Measurements from ENCODE around the gene NMNAT2.

The NMNAT2 gene

GRCh38 chr1:183203094-183203493 lies 215.1 kb downstream of the NMNAT2 start:
- DNase-seq: no peak

- DNase-seq: no peak
Observed at GRCh38 chr1:183200451-183200850, 217.7 kb downstream of the NMNAT2 start.

GRCh38 chr1:183199304-183199703 lies 218.9 kb downstream of the NMNAT2 start:
- DNase-seq: no peak

GRCh38 chr1:183198463-183198862 lies 219.7 kb downstream of the NMNAT2 start:
- no peak for DNase-seq

Measured in activated naive CD4-positive, alpha-beta T cell treated with Interleukin-2 at 50 U/mL for 16 hours (primary cell).